ENCODE data around the gene TM9SF4.

Gene TM9SF4

GRCh38 chr20:32205843-32206759 is 96.6 kb downstream of the TM9SF4 start:
- DNase-seq (ENCODE audit: low read depth in 3 of 3) = no peak

GRCh38 chr20:32206760-32207625 is 97.5 kb downstream of the TM9SF4 start:
- DNase-seq (ENCODE audit: low read depth in 3 of 3) = no peak

- peak; percentile 81 to 92 (median 85) for DNase-seq (ENCODE audit: low read depth in 3 of 3)
These were observed 98.3 kb downstream of the TM9SF4 start, which contains the start of the genes PLAGL2 and POFUT1 for GRCh38 chr20:32207626-32208498. Gene PLAGL2, minus strand, starts transcription at chr20:32207743. Its CDS starts 5,565 bp downstream, at chr20:32202178. Gene POFUT1, plus strand, starts transcription at chr20:32207880. Its CDS starts 62 bp downstream, at chr20:32207942.

GRCh38 chr20:32208499-32209154 is 99.1 kb downstream of the TM9SF4 start:
- DNase-seq (ENCODE audit: low read depth in 3 of 3) = no peak

GRCh38 chr20:32209850-32210605 is 100.5 kb downstream of the TM9SF4 start:
- DNase-seq (ENCODE audit: low read depth in 3 of 3) = no peak

GRCh38 chr20:32213870-32214269 is 104.4 kb downstream of the TM9SF4 start:
- no peak for DNase-seq (ENCODE audit: low read depth in 3 of 3)

- DNase-seq (ENCODE audit: low read depth in 3 of 3) = no peak
These were observed 105.6 kb downstream of the TM9SF4 start for GRCh38 chr20:32215147-32215546.

GRCh38 chr20:32215729-32216128 is 106.2 kb downstream of the TM9SF4 start:
- no peak for DNase-seq (ENCODE audit: low read depth in 3 of 3)

- no peak for DNase-seq (ENCODE audit: low read depth in 3 of 3)
These were observed 106.9 kb downstream of the TM9SF4 start for GRCh38 chr20:32216179-32217142.

Measured in stimulated activated CD4-positive, alpha-beta T cell treated with anti-CD3 and anti-CD28 coated beads, TNF-alpha, amount 100 ng/mL, for 48 hours (primary cell).